Endothelial cell of umbilical vein (primary cell): Measurements from ENCODE around the gene OR1E1. TPM values are rescaled to one million over a fixed set of nuclear protein-coding genes. Genes with fewer than 3 reads are reported as not detected.
"Not testable (repeated sequence)": the region's sequence is repeated elsewhere in the genome, so short reads cannot be mapped to it uniquely, and the experiment has no call there.

Experiments used
- BruUV-seq: library from RNA; stranded (reverse); fragments of 400-500 nt; replicated peaks from 2 replicates; lab custom pipeline; 2021; lab: Mats Ljungman, UMichigan
- CTCF ChIA-PET: fragments of 300-600, 350-600 bp; sonication (Branson Sonifier 250); formaldehyde crosslinking; loops from one replicate; lab custom pipeline; 2021; ENCODE audit warnings: antibody characterized with exemption, inconsistent platforms; lab: Charles Lee
- POLR2A ChIA-PET: fragments of 300-600, 350-600 bp; sonication (Branson Sonifier 250); formaldehyde crosslinking; loops from one replicate; lab custom pipeline; 2021; ENCODE audit warnings: antibody characterized with exemption, inconsistent platforms; lab: Charles Lee
- DNase-seq: peaks from one replicate; pipeline ENCODE4 v3.0.0-alpha.2; 2011; ENCODE audit warnings: low read depth, low spot score
- FAIRE-seq: peaks from 2 replicates; lab custom pipeline; 2011; peaks lifted over from hg19 to GRCh38; lab: Jason Lieb, UNC
- H2AFZ ChIP-seq: 2 replicates; pipeline ENCODE4 v1.6.0; 2012; ENCODE audit warnings: low read depth, low read length, control low read depth, inconsistent platforms
- H3K27ac ChIP-seq: 2 replicates; pipeline ENCODE4 v1.5.1; 2011; ENCODE audit warnings: low read depth, mild to moderate bottlenecking, control low read depth, low read length, moderate library complexity; ENCODE audit not compliant: insufficient read depth
- H3K27me3 ChIP-seq, 2 experiments: 2 replicates each; pipeline versions ENCODE4 v1.6.0 to v1.6.1; 2011; ENCODE audit warnings: low read length in 2 of 2, mixed read lengths in 1 of 2; ENCODE audit not compliant: control insufficient read depth in 2 of 2, insufficient read depth in 2 of 2
- H3K36me3 ChIP-seq, 2 experiments: 2 replicates in 1 of 2; 3 replicates in 1 of 2; pipeline ENCODE4 v1.5.1; 2011; ENCODE audit warnings: low read length in 2 of 2, mild to moderate bottlenecking in 1 of 2, moderate library complexity in 1 of 2; ENCODE audit not compliant: control insufficient read depth in 2 of 2, insufficient read depth in 2 of 2; ENCODE audit errors: extremely low read depth in 1 of 2
- H3K4me1 ChIP-seq: 3 replicates; pipeline ENCODE4 v1.5.1; 2011; ENCODE audit warnings: mild to moderate bottlenecking, low read length; ENCODE audit not compliant: control insufficient read depth, insufficient read depth; ENCODE audit errors: extremely low read depth
- H3K4me2 ChIP-seq: 2 replicates; pipeline ENCODE4 v1.6.1; 2011; ENCODE audit warnings: low read length, control low read depth, mixed read lengths; ENCODE audit not compliant: insufficient read depth
- H3K4me3 ChIP-seq, 3 experiments: fragments of 200-600 bp in 1 of 3; sonication (generic), shearing (Covaris generic) in 1 of 3; replicated peaks in 1 of 3; 2 replicates each; pipeline ENCODE4 v1.5.1; 2011 to 2016; ENCODE audit warnings: control low read depth in 3 of 3, low read length in 3 of 3, mild to moderate bottlenecking in 2 of 3, inconsistent platforms in 1 of 3, low read depth in 1 of 3, moderate library complexity in 1 of 3; ENCODE audit not compliant: insufficient read depth in 1 of 3
- H3K79me2 ChIP-seq: 2 replicates; pipeline ENCODE4 v1.6.0; 2012; ENCODE audit warnings: low read length, inconsistent platforms; ENCODE audit not compliant: control insufficient read depth, insufficient read depth
- H3K9ac ChIP-seq: replicated peaks from 2 replicates; pipeline ENCODE3; 2011; ENCODE audit warnings: low read length, control low read depth; ENCODE audit not compliant: insufficient read depth; ENCODE audit errors: extremely low read depth
- H3K9me1 ChIP-seq: replicated peaks from 3 replicates; pipeline ENCODE4 v1.6.0; 2011; ENCODE audit warnings: mild to moderate bottlenecking, low read length; ENCODE audit not compliant: control insufficient read depth, insufficient read depth; ENCODE audit errors: extremely low read depth
- H3K9me3 ChIP-seq: replicated peaks from 2 replicates; pipeline ENCODE4 v1.5.1; 2012; ENCODE audit warnings: low read length, inconsistent platforms; ENCODE audit not compliant: control insufficient read depth, insufficient read depth
- H4K20me1 ChIP-seq: replicated peaks from 2 replicates; pipeline ENCODE3; 2011; ENCODE audit warnings: mild to moderate bottlenecking, low read length; ENCODE audit not compliant: control insufficient read depth, insufficient read depth; ENCODE audit errors: extremely low read depth
- CTCF ChIP-seq, 2 donors: IDR thresholded peaks; 1 replicate in 1 of 2; 2 replicates in 1 of 2; pipeline ENCODE4 v1.5.1; 2011; ENCODE audit warnings: low read length in 2 of 2, mild to moderate bottlenecking in 2 of 2, moderate library complexity in 2 of 2, control low read depth in 1 of 2, inconsistent platforms in 1 of 2, low read depth in 1 of 2; ENCODE audit not compliant: insufficient read depth in 1 of 2; ENCODE audit errors: extremely low read depth in 1 of 2
- EZH2 ChIP-seq: IDR thresholded peaks from 2 replicates; pipeline ENCODE4 v1.6.1; 2012; ENCODE audit warnings: borderline replicate concordance, low read depth, mild to moderate bottlenecking, moderate library complexity, low read length, inconsistent platforms; ENCODE audit not compliant: severe bottlenecking
- FOS ChIP-seq: IDR thresholded peaks from 2 replicates; pipeline ENCODE4 v1.6.1; 2011; ENCODE audit warnings: mild to moderate bottlenecking, low read length, moderate library complexity, borderline replicate concordance; ENCODE audit not compliant: insufficient read depth
- GATA2 ChIP-seq: IDR thresholded peaks from 2 replicates; pipeline ENCODE4 v1.7.0; 2011; ENCODE audit warnings: low read depth, mild to moderate bottlenecking, moderate library complexity, mixed read lengths, low read length; ENCODE audit not compliant: insufficient read length, insufficient read depth
- JUN ChIP-seq: IDR thresholded peaks from 2 replicates; pipeline ENCODE4 v1.6.1; 2011; ENCODE audit warnings: borderline replicate concordance, low read depth; ENCODE audit not compliant: insufficient read length, insufficient read depth
- MYC ChIP-seq: IDR thresholded peaks from one replicate; pipeline ENCODE4 v1.6.1; 2011; ENCODE audit warnings: mild to moderate bottlenecking, low read depth, low read length
- POLR2A ChIP-seq: IDR thresholded peaks from 2 replicates; pipeline ENCODE4 v1.6.1; 2012; ENCODE audit warnings: low read depth, mild to moderate bottlenecking, control low read depth, low read length
- POLR2AphosphoS5 ChIP-seq: IDR thresholded peaks from 2 replicates; pipeline ENCODE4 v1.6.1; 2012; ENCODE audit warnings: low read depth, mild to moderate bottlenecking, control low read depth, low read length, moderate library complexity; ENCODE audit not compliant: insufficient read depth
- dilution Hi-C: fragments of 300-500 bp; cut with MboI; formaldehyde crosslinking; loops from one replicate; pipeline ENCODE4 v1.15.0; 2019; ENCODE audit warnings: low sequenced_read_pairs; ENCODE audit not compliant: extremely low pct_ligation_motif_present
- intact Hi-C: fragments of 100-400 bp; cut with micrococcal nuclease; formaldehyde crosslinking; loops from one replicate; pipeline ENCODE4 v1.10.0; 2022
- polyA plus RNA-seq, 4 experiments: library from polyadenylated mRNA; depleted of rRNA in 3 of 4; stranded (reverse) in 3 of 4; unstranded in 1 of 4; fragments of >200 nt; gene quantifications; 2 replicates each; pipeline versions ENCODE4 v1.2.1 to v1.2.3, GENCODE V29; 2011 to 2012; ENCODE audit warnings: missing spikeins in 1 of 4
- total RNA-seq: library from RNA; stranded (reverse); gene quantifications from 2 replicates; pipeline ENCODE4 v1.2.3, GENCODE V29; 2021
- TF ChIP-seq, protein P1 (sequence below): IDR thresholded peaks from 2 replicates; pipeline ENCODE4 v1.6.1; 2011; ENCODE audit not compliant: insufficient read depth, insufficient read length

OR1E1 gene
- total and polyA plus RNA-seq, 2 donors (not counting 3 experiments of a cell fraction or from before 2014, with no cell fraction given): 0.06 TPM; not detected in 1

GRCh38 chr17:3400055-3400454, 1.8 kb upstream of the OR1E1 start:
- Histone ChIP-seq H3K9me1 (no peaks in the 10 kb centered on the region), H3K79me2 (no peaks in the 10 kb centered on the region), H3K9me3 (no peaks in the 10 kb centered on the region), H3K27me3 (no peaks in the 10 kb centered on the region), H2AFZ (no peak overlapping the region), H3K4me3 (no peak overlapping the region), H4K20me1 (no peaks in the 10 kb centered on the region), H3K36me3 (no peaks in the 10 kb centered on the region), H3K27ac (no peak overlapping the region), H3K9ac (no peak overlapping the region), H3K4me1 (no peaks in the 10 kb centered on the region), H3K4me2 (no peak overlapping the region)
- DNase-seq (no peak), FAIRE-seq (no peak)
- TF ChIP-seq FOS: no peak
- no peak for TF ChIP-seq EZH2
- no peak for TF ChIP-seq MYC
- TF ChIP-seq POLR2A: no peak
- no peak for TF ChIP-seq GATA2
- no peak for TF ChIP-seq JUN
- TF ChIP-seq, protein P1, sequence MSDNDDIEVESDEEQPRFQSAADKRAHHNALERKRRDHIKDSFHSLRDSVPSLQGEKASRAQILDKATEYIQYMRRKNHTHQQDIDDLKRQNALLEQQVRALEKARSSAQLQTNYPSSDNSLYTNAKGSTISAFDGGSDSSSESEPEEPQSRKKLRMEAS: no peak
- TF ChIP-seq POLR2AphosphoS5: no peak
- TF ChIP-seq CTCF (IDR thresholded peaks at IDR 0.05; ENCODE audit: extremely low read depth in 1 of 2, insufficient read depth in 1 of 2, low read depth in 1 of 2, low read length in 2 of 2): no peak
- BruUV-seq: no TSS peak
- intact Hi-C loops (no loop called here), dilution Hi-C loops (no loop called here)
- ChIA-PET POLR2A (no interaction called here), CTCF (no interaction called here)

- CTCF ChIA-PET, H3K9me1 ChIP-seq, BruUV-seq, intact Hi-C loops, POLR2A ChIA-PET, H3K9me3 ChIP-seq, H3K36me3 ChIP-seq, H4K20me1 ChIP-seq, DNase-seq, H3K4me2 ChIP-seq, H3K4me1 ChIP-seq, H3K4me3 ChIP-seq, dilution Hi-C loops, H3K27me3 ChIP-seq, H3K79me2 ChIP-seq, H3K9ac ChIP-seq, FAIRE-seq, H2AFZ ChIP-seq, H3K27ac ChIP-seq: not testable (repeated sequence)
Measured at GRCh38 chr17:3397801-3398200, 409 bp downstream of the OR1E1 start.
